Activated naive CD4-positive, alpha-beta T cell treated with anti-CD3 and anti-CD28 coated beads, Interleukin-2, amount 10 ng/mL, durations not matched to agents 7 days and 5 days (primary cell): ENCODE data around the gene NUPR1.
"Not testable (repeated sequence)": the region's sequence is repeated elsewhere in the genome, so short reads cannot be mapped to it uniquely, and the experiment has no call there.

Source experiments
- CTCF ChIA-PET: fragments of 350-600 bp; sonication (Branson Sonifier 250); formaldehyde crosslinking; loops from one replicate; lab custom pipeline; 2021; ENCODE audit warnings: antibody characterized with exemption; lab: Charles Lee
- DNase-seq: peaks from one replicate; pipeline ENCODE4 v3.0.0-alpha.2; 2020
- H3K27ac Mint-ChIP-seq: one replicate; pipeline ENCODE4 v1.8.0; 2021; ENCODE audit warnings: mild to moderate bottlenecking, moderate library complexity, mixed read lengths
- H3K27me3 Mint-ChIP-seq: one replicate; pipeline ENCODE4 v1.8.0; 2021; ENCODE audit warnings: mild to moderate bottlenecking, mixed read lengths
- H3K36me3 Mint-ChIP-seq: one replicate; pipeline ENCODE4 v1.8.0; 2021; ENCODE audit warnings: mixed read lengths
- H3K4me1 Mint-ChIP-seq: one replicate; pipeline ENCODE4 v1.8.0; 2021; ENCODE audit warnings: mixed read lengths
- H3K4me3 Mint-ChIP-seq: one replicate; pipeline ENCODE4 v1.8.0; 2021; ENCODE audit warnings: mild to moderate bottlenecking, moderate library complexity, mixed read lengths
- H3K9me3 Mint-ChIP-seq: one replicate; pipeline ENCODE4 v1.8.0; 2021; ENCODE audit warnings: mixed read lengths

NUPR1 gene

GRCh38 chr16:28566233-28566925, 27.6 kb upstream of the NUPR1 start:
- peaks cover 17% of the 10 kb centered on the region for H3K9me3 Mint-ChIP-seq
- CTCF ChIA-PET, DNase-seq, H3K4me1 Mint-ChIP-seq, H3K27me3 Mint-ChIP-seq, H3K27ac Mint-ChIP-seq, H3K4me3 Mint-ChIP-seq: not testable (repeated sequence)
- peaks cover 23% of the 10 kb centered on the region for H3K36me3 Mint-ChIP-seq

DNA sequence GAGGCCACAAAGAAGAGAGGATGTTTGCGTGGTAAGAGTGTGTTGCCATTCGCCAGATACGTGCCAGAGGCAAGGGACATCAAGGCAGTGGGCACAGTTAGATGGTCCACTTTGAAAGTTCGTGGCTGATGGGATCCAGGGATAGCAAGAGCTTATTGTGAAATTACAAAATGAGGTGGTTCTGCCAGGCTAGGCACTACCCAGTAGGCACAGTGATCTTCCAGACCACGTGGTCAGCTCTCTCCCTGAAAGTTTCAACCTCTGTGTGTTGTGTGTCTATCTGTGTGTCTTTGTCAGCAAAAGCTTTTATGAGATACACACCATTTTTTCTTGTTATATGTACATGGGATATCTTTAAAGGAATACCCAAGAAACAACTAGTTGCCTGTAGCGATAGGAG, 24.4 kb upstream of the NUPR1 start:
- peaks cover 17% of the 10 kb centered on the region for H3K9me3 Mint-ChIP-seq
- CTCF ChIA-PET, result no interaction called here
- H3K4me3 Mint-ChIP-seq, result no peak overlapping the region
- no peak for DNase-seq
- peaks cover 22% of the 10 kb centered on the region for H3K4me1 Mint-ChIP-seq
- H3K27me3 Mint-ChIP-seq, result no peaks in the 10 kb centered on the region
- H3K27ac Mint-ChIP-seq, result no peak overlapping the region
- H3K36me3 Mint-ChIP-seq, result peaks cover 35% of the 10 kb centered on the region

GRCh38 chr16:28562199-28562598, 23.4 kb upstream of the NUPR1 start:
- Mint-ChIP-seq H3K27me3 (no peaks in the 10 kb centered on the region), H3K4me1 (peaks cover 26% of the 10 kb centered on the region), H3K36me3 (peaks cover 34% of the 10 kb centered on the region), H3K9me3 (peaks cover 11% of the 10 kb centered on the region), H3K4me3 (no peak overlapping the region), H3K27ac (no peak overlapping the region)
- DNase-seq, result no peak
- CTCF ChIA-PET, result no interaction called here

GRCh38 chr16:28561557-28562187, 22.9 kb upstream of the NUPR1 start:
- peaks cover 35% of the 10 kb centered on the region for H3K36me3 Mint-ChIP-seq
- H3K4me1 Mint-ChIP-seq, result peaks cover 30% of the 10 kb centered on the region
- H3K27me3 Mint-ChIP-seq, result no peaks in the 10 kb centered on the region
- peaks cover 9% of the 10 kb centered on the region for H3K9me3 Mint-ChIP-seq
- H3K4me3 Mint-ChIP-seq, result no peak overlapping the region
- H3K27ac Mint-ChIP-seq, result no peak overlapping the region
- CTCF ChIA-PET, result no interaction called here
- no peak for DNase-seq

GRCh38 chr16:28558456-28558855, 19.7 kb upstream of the NUPR1 start:
- no peaks in the 10 kb centered on the region for H3K9me3 Mint-ChIP-seq
- peaks cover 26% of the 10 kb centered on the region for H3K36me3 Mint-ChIP-seq
- CTCF ChIA-PET, result interaction anchor here (1.3 kb wide), 1 partner anchor 9 kb away, joined by 4 read pairs; no protein-coding TSS in a partner anchor
- no peak overlapping the region for H3K27ac Mint-ChIP-seq
- no peak for DNase-seq
- peaks cover 3% of the 10 kb centered on the region for H3K27me3 Mint-ChIP-seq
- H3K4me1 Mint-ChIP-seq, result peaks cover 45% of the 10 kb centered on the region
- H3K4me3 Mint-ChIP-seq, result no peak overlapping the region

DNA sequence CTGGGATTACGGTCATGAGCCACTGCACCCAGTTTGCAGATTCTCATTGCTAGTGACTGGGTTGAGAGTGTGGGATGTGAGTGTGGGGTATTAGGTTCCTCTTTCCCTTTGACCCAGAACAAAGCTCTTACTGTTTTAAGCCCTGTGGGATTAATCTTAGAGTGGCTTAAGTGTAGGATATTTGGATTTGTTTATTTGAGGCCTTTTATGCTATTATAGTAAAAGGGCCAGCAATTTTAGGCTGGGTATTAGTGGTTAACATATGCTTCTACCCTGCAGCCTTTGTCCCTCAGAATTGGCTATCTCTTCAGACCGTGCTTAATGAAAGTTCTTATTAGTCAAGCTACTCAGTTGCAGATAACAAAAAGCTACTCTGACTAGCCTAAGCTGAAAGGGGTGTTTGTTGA, 18.1 kb upstream of the NUPR1 start:
- H3K4me3 Mint-ChIP-seq, result no peak overlapping the region
- CTCF ChIA-PET, result no interaction called here
- no peaks in the 10 kb centered on the region for H3K9me3 Mint-ChIP-seq
- peaks cover 3% of the 10 kb centered on the region for H3K27me3 Mint-ChIP-seq
- peaks cover 26% of the 10 kb centered on the region for H3K36me3 Mint-ChIP-seq
- DNase-seq, result no peak
- no peak overlapping the region for H3K27ac Mint-ChIP-seq
- H3K4me1 Mint-ChIP-seq, result peaks cover 55% of the 10 kb centered on the region

DNA sequence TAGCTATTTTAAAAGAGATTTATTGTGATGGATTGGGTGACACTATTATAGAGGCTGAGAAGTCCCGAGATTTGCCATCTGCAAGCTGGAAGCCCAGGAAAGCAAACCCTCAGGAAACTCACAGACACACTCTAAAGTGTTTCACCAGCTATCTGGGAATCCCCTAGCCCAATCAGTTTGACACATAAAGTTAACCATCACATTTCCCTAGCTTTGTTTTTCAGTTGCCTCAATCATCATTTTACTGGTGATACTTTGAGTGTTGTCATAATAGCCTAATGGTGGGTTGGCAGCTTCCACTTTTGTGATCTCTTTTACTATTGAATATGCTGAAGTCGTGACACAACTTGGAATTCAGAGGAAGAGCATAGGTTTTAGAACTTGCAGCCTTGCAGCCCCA, 16.8 kb upstream of the NUPR1 start:
- Mint-ChIP-seq H3K4me1 (peaks cover 50% of the 10 kb centered on the region), H3K9me3 (no peaks in the 10 kb centered on the region), H3K27ac (no peak overlapping the region), H3K36me3 (peaks cover 26% of the 10 kb centered on the region), H3K27me3 (peaks cover 3% of the 10 kb centered on the region), H3K4me3 (no peak overlapping the region)
- DNase-seq, result no peak
- CTCF ChIA-PET, result interaction anchor here (1.1 kb wide), 1 partner anchor 64 kb away, joined by 3 read pairs; no protein-coding TSS in a partner anchor

- CTCF ChIA-PET, result interaction anchor here (1.1 kb wide), 2 partner anchors 61 to 64 kb away, joined by 3 read pairs; no protein-coding TSS in a partner anchor
- peaks cover 3% of the 10 kb centered on the region for H3K27me3 Mint-ChIP-seq
- peak overlapping the region; percentile 91 for H3K4me3 Mint-ChIP-seq
- H3K4me1 Mint-ChIP-seq, result peaks cover 46% of the 10 kb centered on the region
- DNase-seq, result no peak
- H3K36me3 Mint-ChIP-seq, result peaks cover 25% of the 10 kb centered on the region
- H3K9me3 Mint-ChIP-seq, result no peaks in the 10 kb centered on the region
- peak overlapping the region; percentile 92 for H3K27ac Mint-ChIP-seq
Observed at GRCh38 chr16:28554634-28555423, 16.1 kb upstream of the NUPR1 start.

- H3K27me3 Mint-ChIP-seq, result peaks cover 3% of the 10 kb centered on the region
- H3K36me3 Mint-ChIP-seq, result peaks cover 17% of the 10 kb centered on the region
- H3K9me3 Mint-ChIP-seq, result no peaks in the 10 kb centered on the region
- CTCF ChIA-PET, result interaction anchor here (0.6 to 1.1 kb wide), 2 partner anchors 62 kb away, joined by 3 read pairs; partner anchors contain the start of gene CLN3
- DNase-seq, result peak; percentile 96
- peak within 1 kb of the TSS; percentile 91 for H3K4me3 Mint-ChIP-seq
- peaks cover 43% of the 10 kb centered on the region for H3K4me1 Mint-ChIP-seq
- H3K27ac Mint-ChIP-seq, result peak within 1 kb of the TSS; percentile 97
Observed at GRCh38 chr16:28553776-28554633, 15.2 kb upstream of the NUPR1 start, which contains the start of gene SGF29. Gene SGF29, plus strand, starts transcription at chr16:28553920. Its CDS starts 27,150 bp downstream, at chr16:28581070.

DNA sequence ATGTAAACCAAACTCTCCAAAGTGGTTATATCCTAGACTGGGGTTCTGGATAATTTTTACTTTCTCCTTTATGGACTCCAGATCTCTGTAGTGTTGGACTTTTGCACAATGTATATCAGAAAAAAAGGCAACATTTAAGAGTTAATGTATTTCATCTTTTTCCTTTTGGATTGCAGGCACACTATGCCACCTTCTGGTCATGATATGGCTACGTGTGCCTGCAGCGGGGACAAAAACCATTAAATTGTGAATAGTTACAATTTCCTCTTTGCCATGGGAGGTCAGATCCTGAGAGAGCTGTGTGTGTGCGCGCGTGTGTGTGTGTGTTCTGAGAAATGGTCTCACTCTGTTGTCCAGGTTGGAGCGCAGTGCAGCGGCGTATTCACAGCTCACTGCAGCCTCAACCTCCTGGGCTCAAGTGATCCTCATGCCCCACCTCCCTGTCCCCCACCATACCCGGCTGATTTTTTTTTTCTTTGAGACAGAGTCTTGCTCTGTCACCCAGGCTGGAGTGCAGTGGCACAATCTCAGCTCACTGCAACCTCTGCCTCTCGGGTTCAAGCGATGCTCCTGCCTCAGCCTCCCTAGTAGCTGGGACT, 10.6 kb upstream of the NUPR1 start:
- Mint-ChIP-seq H3K4me1 (peaks cover 18% of the 10 kb centered on the region), H3K9me3 (no peaks in the 10 kb centered on the region), H3K27me3 (peaks cover 16% of the 10 kb centered on the region), H3K27ac (no peak overlapping the region), H3K36me3 (no peaks in the 10 kb centered on the region), H3K4me3 (no peak overlapping the region)
- CTCF ChIA-PET, result interaction anchor here (0.6 to 1.2 kb wide), 3 partner anchors 8 to 365 kb away, joined by 3 to 7 read pairs (median 4); no protein-coding TSS in a partner anchor
- peak; percentile 38 for DNase-seq

DNA sequence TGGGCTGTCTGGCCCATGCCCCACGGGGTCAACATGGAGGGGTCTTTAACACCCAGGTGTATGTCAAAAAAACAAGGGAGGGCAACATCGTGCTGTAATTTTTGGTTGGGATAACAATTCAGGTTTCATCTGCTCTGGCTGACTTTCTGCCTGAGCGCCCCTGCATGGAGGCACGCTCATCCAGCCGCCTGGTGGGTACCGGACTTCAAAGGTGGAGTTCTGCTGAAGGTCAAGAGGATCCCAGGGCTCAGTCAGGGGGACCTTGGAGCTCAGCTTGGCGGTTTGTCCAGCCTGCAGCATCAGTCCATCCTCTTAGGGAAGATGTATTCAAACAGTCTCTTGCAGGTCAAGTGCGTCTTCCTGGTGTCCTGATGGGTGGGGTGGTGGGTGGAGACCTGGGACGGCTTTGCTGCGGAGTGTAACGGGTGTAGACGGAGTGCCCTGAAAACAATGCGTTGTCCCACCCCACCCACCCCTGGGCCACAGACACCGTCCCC, 9.6 kb upstream of the NUPR1 start:
- Mint-ChIP-seq H3K36me3 (no peaks in the 10 kb centered on the region), H3K27me3 (peaks cover 15% of the 10 kb centered on the region), H3K4me3 (no peak overlapping the region), H3K9me3 (no peaks in the 10 kb centered on the region), H3K27ac (no peak overlapping the region), H3K4me1 (peaks cover 14% of the 10 kb centered on the region)
- CTCF ChIA-PET, result no interaction called here
- DNase-seq, result no peak

DNA sequence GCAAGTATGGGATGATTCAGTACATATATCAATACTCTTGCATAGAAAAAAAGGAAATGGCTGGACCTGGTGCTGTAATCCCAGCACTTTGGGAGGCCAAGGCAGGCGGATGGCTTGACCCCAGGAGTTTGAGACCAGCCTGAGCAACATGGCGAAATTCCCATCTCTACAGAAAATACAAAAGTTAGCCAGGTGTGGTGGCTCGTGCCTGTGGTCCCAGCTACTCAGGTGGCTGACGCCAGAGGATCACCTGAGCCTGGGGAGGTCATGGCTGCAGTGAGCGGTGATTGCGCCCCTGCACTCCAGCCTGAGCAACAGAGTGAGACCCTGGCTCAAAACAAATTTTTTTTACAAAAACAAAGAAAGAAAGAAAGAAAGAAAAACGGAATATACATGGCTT, 7.9 kb upstream of the NUPR1 start:
- Mint-ChIP-seq H3K27ac (no peak overlapping the region), H3K27me3 (peaks cover 22% of the 10 kb centered on the region), H3K4me3 (no peak overlapping the region), H3K36me3 (no peaks in the 10 kb centered on the region), H3K9me3 (no peaks in the 10 kb centered on the region), H3K4me1 (peaks cover 7% of the 10 kb centered on the region)
- CTCF ChIA-PET, result no interaction called here
- DNase-seq, result no peak

DNA sequence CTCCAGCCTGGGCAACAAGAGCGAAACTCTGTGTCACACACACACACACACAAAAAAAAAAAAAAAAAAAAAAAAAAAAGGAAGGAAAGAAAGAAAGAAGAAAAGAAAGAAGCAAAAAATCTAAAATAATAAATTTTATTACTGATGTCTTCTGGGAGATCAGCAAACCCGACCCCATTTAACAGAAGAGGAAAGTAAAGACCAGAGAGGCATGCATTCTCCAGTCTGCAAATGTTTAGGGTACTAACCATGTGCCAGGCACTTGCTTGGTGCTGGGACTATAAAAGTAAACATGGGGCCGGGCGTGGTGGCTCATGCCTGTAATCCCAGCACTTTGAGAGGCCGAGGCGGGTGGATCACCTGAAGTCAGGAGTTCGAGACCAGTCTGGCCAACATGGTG, 7.2 kb upstream of the NUPR1 start:
- CTCF ChIA-PET, H3K9me3 Mint-ChIP-seq, H3K36me3 Mint-ChIP-seq, H3K4me3 Mint-ChIP-seq, H3K27ac Mint-ChIP-seq, DNase-seq, H3K4me1 Mint-ChIP-seq: not testable (repeated sequence)
- H3K27me3 Mint-ChIP-seq, result peaks cover 22% of the 10 kb centered on the region
